Thoracic aorta (tissue), 2 donors: ENCODE data around the gene VARS1. TPM values are rescaled to one million over a fixed set of nuclear protein-coding genes. Genes with fewer than 3 reads are reported as not detected.

ENCODE experiments used
- ATAC-seq: fragments of 150-250 bp; one replicate; pipeline ENCODE4 v1.8.0; 2017; ENCODE audit warnings: low read depth; ENCODE audit not compliant: insufficient number of reproducible peaks, low FRiP score
- DNase-seq: peaks from one replicate; pipeline ENCODE4 v3.0.0-alpha.2; 2020; ENCODE audit warnings: low spot score
- H3K27ac ChIP-seq, 2 donors: fragments of 200-600 bp; sonication (generic); 1 replicate in 1 of 2; 2 replicates in 1 of 2; pipeline ENCODE4 v1.5.1; 2016; ENCODE audit warnings: mild to moderate bottlenecking in 2 of 2, moderate library complexity in 2 of 2
- H3K27me3 ChIP-seq: fragments of 200-600 bp; sonication (generic); replicated peaks from 2 replicates; pipeline ENCODE4 v1.6.0; 2016; ENCODE audit warnings: mild to moderate bottlenecking; ENCODE audit not compliant: insufficient read depth
- H3K36me3 ChIP-seq: fragments of 200-600 bp; sonication (generic); one replicate; pipeline ENCODE4 v1.5.1; 2016
- H3K4me1 ChIP-seq, 2 donors: fragments of 200-600 bp; sonication (generic); 1 replicate in 1 of 2; 2 replicates in 1 of 2; pipeline versions ENCODE4 v1.5.1 to v1.6.0; 2016; ENCODE audit warnings: low read depth in 2 of 2, mild to moderate bottlenecking in 1 of 2; ENCODE audit not compliant: control insufficient read depth in 1 of 2
- H3K4me3 ChIP-seq: fragments of 200-600 bp; sonication (generic); 2 replicates; pipeline ENCODE4 v1.5.1; 2016; ENCODE audit warnings: mild to moderate bottlenecking
- H3K9me3 ChIP-seq: fragments of 200-600 bp; sonication (generic); 2 replicates; pipeline ENCODE4 v1.5.1; 2016
- CTCF ChIP-seq: fragments of 200-600 bp; sonication (generic); IDR thresholded peaks from one replicate; pipeline ENCODE4 v1.5.1; 2019; ENCODE audit warnings: antibody characterized with exemption
- total RNA-seq, 2 donors: library from RNA; depleted of rRNA; stranded (reverse); fragments of >200 nt; gene quantifications; one replicate each; pipeline versions ENCODE4 v1.1.0 to v1.2.3, GENCODE V29; 2016

Gene VARS1
- total RNA-seq, 2 donors from 2014 or later, result 24.8 to 46.8 TPM

DNA sequence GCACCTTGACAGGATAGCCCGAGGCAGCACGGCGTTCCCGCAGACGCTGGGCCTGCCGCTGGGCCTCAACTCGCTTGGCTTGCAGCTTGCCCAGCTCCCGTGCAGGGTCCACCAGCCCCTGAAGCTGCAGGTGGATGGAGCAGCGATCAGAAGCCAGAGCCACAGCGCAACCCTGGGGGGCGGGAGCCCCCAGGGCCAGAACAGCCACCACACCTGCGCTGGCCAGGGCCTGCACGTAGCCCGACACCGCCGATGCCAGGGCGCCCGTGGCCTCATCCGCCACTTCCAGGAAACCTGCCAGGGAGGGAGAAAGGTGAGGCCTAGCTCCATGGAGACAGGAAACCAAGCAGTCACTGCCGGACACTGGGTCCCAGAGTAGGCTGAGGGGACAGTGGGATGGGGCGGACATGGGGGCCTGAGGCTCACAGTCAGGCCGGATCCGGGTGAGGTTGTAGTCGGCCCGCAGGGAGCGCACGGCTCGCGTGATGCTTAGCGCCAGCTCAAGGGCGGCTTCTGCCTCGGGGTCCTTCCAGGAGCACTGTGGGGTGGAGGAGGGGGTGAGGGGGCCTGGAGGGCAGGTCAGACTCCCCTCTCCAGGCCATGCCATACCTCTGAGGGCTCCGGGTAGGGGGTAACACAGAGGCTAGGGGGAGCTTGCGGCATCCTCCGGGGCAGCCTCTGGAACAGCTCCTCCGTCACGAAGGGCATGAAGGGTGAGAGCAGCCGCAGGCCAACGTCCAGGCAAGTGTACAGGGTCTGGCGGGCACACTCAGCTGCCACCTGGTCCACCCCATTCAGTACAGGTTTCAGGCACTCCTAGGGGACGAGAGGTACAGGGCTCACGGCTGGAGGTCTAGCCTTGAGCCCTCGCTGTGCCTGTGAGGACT lies 16.3 kb downstream of the VARS1 start:
- H3K27ac ChIP-seq, result no peak overlapping the region
- DNase-seq (no peak), ATAC-seq (no peak)
- H3K27me3 ChIP-seq, result no peaks in the 10 kb centered on the region
- H3K4me3 ChIP-seq, result no peak overlapping the region
- H3K9me3 ChIP-seq, result no peaks in the 10 kb centered on the region
- peaks cover 36% of the 10 kb centered on the region for H3K36me3 ChIP-seq
- TF ChIP-seq CTCF, result no peak
- H3K4me1 ChIP-seq, result peaks cover 6 to 9% of the 10 kb centered on the region in 2 donors

DNA sequence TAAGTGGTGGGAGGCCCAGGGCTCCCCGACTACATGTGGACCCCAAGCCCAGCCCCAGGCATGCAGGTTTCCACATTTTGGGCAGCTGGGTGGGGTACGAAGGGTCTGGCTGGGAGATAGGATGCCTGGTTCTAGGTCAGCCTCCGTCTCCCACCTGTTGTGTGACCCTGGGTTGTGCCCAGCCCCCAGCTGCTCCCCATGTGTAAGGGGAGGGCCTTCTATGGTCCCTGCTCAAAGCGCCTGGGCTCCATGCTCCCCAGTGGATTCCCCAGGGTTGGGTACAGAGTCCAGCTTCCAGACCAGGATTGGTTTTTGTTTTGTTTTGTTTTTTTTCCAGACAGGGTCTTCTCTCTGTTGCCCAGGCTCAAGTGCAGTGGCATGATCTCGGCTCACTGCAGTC lies 17.4 kb downstream of the VARS1 start:
- H3K36me3 ChIP-seq, result peaks cover 28% of the 10 kb centered on the region
- no peak for ATAC-seq
- H3K4me1 ChIP-seq, result peaks cover 6 to 9% of the 10 kb centered on the region in 2 donors
- no peaks in the 10 kb centered on the region for H3K9me3 ChIP-seq
- TF ChIP-seq CTCF, result no peak
- H3K4me3 ChIP-seq, result no peak overlapping the region
- no peaks in the 10 kb centered on the region for H3K27me3 ChIP-seq
- DNase-seq, result no peak
- H3K27ac ChIP-seq, result no peak overlapping the region

- DNase-seq (no peak), ATAC-seq (no peak)
- no peak overlapping the region for H3K27ac ChIP-seq
- TF ChIP-seq CTCF, result no peak
- peaks cover 6 to 9% of the 10 kb centered on the region in 2 donors for H3K4me1 ChIP-seq
- H3K36me3 ChIP-seq, result peaks cover 23% of the 10 kb centered on the region
- H3K9me3 ChIP-seq, result no peaks in the 10 kb centered on the region
- H3K4me3 ChIP-seq, result no peak overlapping the region
- H3K27me3 ChIP-seq, result no peaks in the 10 kb centered on the region
These were observed 17.9 kb downstream of the VARS1 start for GRCh38 chr6:31777667-31778050.

GRCh38 chr6:31776989-31777666 lies 18.4 kb downstream of the VARS1 start, which contains the start of gene VWA7:
TSS of gene VWA7 (minus strand) at chr6:31777328. CDS start at chr6:31776779, 549 bp downstream.
- peak; percentile 44 for DNase-seq
- H3K36me3 ChIP-seq, result peaks cover 20% of the 10 kb centered on the region
- no peak within 1 kb of the TSS for H3K27ac ChIP-seq
- H3K4me3 ChIP-seq, result peak within 1 kb of the TSS; percentile 46
- H3K27me3 ChIP-seq, result no peaks in the 10 kb centered on the region
- peaks cover 6 to 9% of the 10 kb centered on the region in 2 donors for H3K4me1 ChIP-seq
- no peaks in the 10 kb centered on the region for H3K9me3 ChIP-seq
- no peak for ATAC-seq
- no peak for TF ChIP-seq CTCF

DNA sequence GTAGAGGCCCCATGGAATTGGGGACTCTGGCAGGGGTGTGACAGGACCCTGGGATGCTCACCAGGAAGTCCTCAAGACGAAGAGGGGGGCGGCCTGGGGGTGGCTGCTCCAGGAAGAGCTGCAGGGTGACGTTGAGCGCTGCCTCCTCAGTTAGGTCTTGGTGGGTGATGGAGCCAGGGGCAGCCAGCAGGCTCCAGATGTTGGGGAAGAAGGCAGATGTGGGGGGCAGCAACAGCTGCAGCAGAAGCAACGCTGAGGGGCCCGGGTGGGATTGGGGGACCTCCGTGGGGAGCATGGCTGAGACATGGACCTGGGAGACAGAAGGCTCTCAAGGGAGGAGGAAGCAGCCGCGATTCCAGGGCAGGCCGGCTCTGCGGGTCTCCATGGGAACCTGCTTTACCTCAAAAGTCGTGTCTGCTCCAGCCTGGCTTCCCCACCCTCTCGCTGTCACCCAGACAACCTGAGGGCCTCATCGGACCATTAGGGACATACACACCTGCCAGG lies 19.0 kb downstream of the VARS1 start:
- Histone ChIP-seq H3K4me3 (peak overlapping the region; percentile 46), H3K9me3 (no peaks in the 10 kb centered on the region), H3K36me3 (peaks cover 17% of the 10 kb centered on the region), H3K27ac (no peak overlapping the region), H3K27me3 (no peaks in the 10 kb centered on the region), H3K4me1 (peaks cover 6 to 9% of the 10 kb centered on the region in 2 donors)
- TF ChIP-seq CTCF, result no peak
- no peak for DNase-seq
- ATAC-seq, result no peak
